RWPE2 (cell line): Measurements from ENCODE around the gene RAB21.

Experiments used
- ATAC-seq: fragments of 200-7000 bp; cut with Tn5 transposase; 3 replicates; pipeline ENCODE4 v1.9.1; 2021; ENCODE audit warnings: low read depth
- DNase-seq: peaks from one replicate; pipeline ENCODE4 v3.0.0-alpha.2; 2020; ENCODE audit warnings: low spot score
- H3K27ac ChIP-seq: fragments of 450-650 bp; 2 replicates; pipeline ENCODE4 v1.5.1; 2017; ENCODE audit warnings: mild to moderate bottlenecking; ENCODE audit not compliant: poor library complexity, severe bottlenecking
- H3K27me3 ChIP-seq: fragments of 250-450 bp; sonication (Bioruptor Pico); 2 replicates; pipeline ENCODE4 v1.5.1; 2021; ENCODE audit warnings: mild to moderate bottlenecking, moderate library complexity; ENCODE audit not compliant: insufficient read depth, poor library complexity, severe bottlenecking
- H3K36me3 ChIP-seq: fragments of 250-450 bp; sonication (Bioruptor Pico); 2 replicates; pipeline ENCODE4 v1.5.1; 2020; ENCODE audit warnings: low read depth, mild to moderate bottlenecking, moderate library complexity
- H3K4me1 ChIP-seq: fragments of 250-450 bp; sonication (Bioruptor Pico); 2 replicates; pipeline ENCODE4 v1.5.1; 2021; ENCODE audit warnings: mild to moderate bottlenecking, moderate library complexity; ENCODE audit not compliant: insufficient read depth, poor library complexity, severe bottlenecking
- H3K4me3 ChIP-seq: fragments of 250-450 bp; sonication (Bioruptor Pico); 2 replicates; pipeline ENCODE4 v1.5.1; 2021; ENCODE audit warnings: mild to moderate bottlenecking, moderate library complexity; ENCODE audit not compliant: severe bottlenecking
- H3K9me3 ChIP-seq: fragments of 250-450 bp; sonication (Bioruptor Pico); 2 replicates; pipeline ENCODE4 v1.5.1; 2021; ENCODE audit warnings: mild to moderate bottlenecking, moderate library complexity; ENCODE audit not compliant: severe bottlenecking
- CTCF ChIP-seq: fragments of 450-650 bp; IDR thresholded peaks from one replicate; pipeline ENCODE4 v1.5.1; 2017; ENCODE audit warnings: mild to moderate bottlenecking, moderate library complexity; ENCODE audit not compliant: poor library complexity, severe bottlenecking

RAB21 gene

GRCh38 chr12:71754461-71755145 is at the start of gene RAB21:
Gene RAB21 (plus strand): TSS chr12:71754863. CDS start chr12:71755130, 267 bp downstream.
- ATAC-seq (peak; percentile 96), DNase-seq (peak; percentile 98)
- Histone ChIP-seq H3K4me3 (peak within 1 kb of the TSS; percentile 76), H3K4me1 (peaks cover 6% of the 10 kb centered on the region), H3K36me3 (peaks cover 39% of the 10 kb centered on the region), H3K9me3 (peaks cover 11% of the 10 kb centered on the region), H3K27me3 (no peaks in the 10 kb centered on the region), H3K27ac (peak within 1 kb of the TSS; percentile 59)
- peak; percentile 16 for TF ChIP-seq CTCF

- Histone ChIP-seq H3K4me3 (no peak overlapping the region), H3K4me1 (peaks cover 32% of the 10 kb centered on the region), H3K36me3 (0 out of 2 replicates have a peak, but pooled peaks cover 11% of the 10 kb centered on the region), H3K27ac (no peak overlapping the region), H3K27me3 (no peaks in the 10 kb centered on the region), H3K9me3 (no peaks in the 10 kb centered on the region)
- no peak for TF ChIP-seq CTCF
- DNase-seq (no peak), ATAC-seq (no peak)
Observed at GRCh38 chr12:71704920-71705319, 49.7 kb upstream of the RAB21 start.

GRCh38 chr12:71708658-71709057 is 46.0 kb upstream of the RAB21 start:
- no peak for ATAC-seq
- Histone ChIP-seq H3K27ac (peak overlapping the region; percentile 95), H3K36me3 (no peaks in the 10 kb centered on the region), H3K4me3 (no peak overlapping the region), H3K9me3 (no peaks in the 10 kb centered on the region), H3K27me3 (no peaks in the 10 kb centered on the region), H3K4me1 (peaks cover 46% of the 10 kb centered on the region)
- DNase-seq: no peak
- no peak for TF ChIP-seq CTCF

- DNase-seq: peak; percentile 90
- no peak for TF ChIP-seq CTCF
- ATAC-seq: peak; percentile 98
- Histone ChIP-seq H3K27ac (peak overlapping the region; percentile 95), H3K4me3 (no peak overlapping the region), H3K4me1 (peaks cover 36% of the 10 kb centered on the region), H3K36me3 (no peaks in the 10 kb centered on the region), H3K9me3 (no peaks in the 10 kb centered on the region), H3K27me3 (no peaks in the 10 kb centered on the region)
Observed at GRCh38 chr12:71710276-71711125, 44.2 kb upstream of the RAB21 start.

- ATAC-seq (no peak), DNase-seq (no peak)
- no peaks in the 10 kb centered on the region for H3K9me3 ChIP-seq
- no peaks in the 10 kb centered on the region for H3K27me3 ChIP-seq
- peak overlapping the region; percentile 69 for H3K27ac ChIP-seq
- no peak overlapping the region for H3K4me3 ChIP-seq
- TF ChIP-seq CTCF: no peak
- H3K36me3 ChIP-seq: no peaks in the 10 kb centered on the region
- peaks cover 15% of the 10 kb centered on the region for H3K4me1 ChIP-seq
Observed at GRCh38 chr12:71718611-71719010, 36.1 kb upstream of the RAB21 start.
